ENCODE data around the gene FAM120AOS.

The FAM120AOS gene

DNA sequence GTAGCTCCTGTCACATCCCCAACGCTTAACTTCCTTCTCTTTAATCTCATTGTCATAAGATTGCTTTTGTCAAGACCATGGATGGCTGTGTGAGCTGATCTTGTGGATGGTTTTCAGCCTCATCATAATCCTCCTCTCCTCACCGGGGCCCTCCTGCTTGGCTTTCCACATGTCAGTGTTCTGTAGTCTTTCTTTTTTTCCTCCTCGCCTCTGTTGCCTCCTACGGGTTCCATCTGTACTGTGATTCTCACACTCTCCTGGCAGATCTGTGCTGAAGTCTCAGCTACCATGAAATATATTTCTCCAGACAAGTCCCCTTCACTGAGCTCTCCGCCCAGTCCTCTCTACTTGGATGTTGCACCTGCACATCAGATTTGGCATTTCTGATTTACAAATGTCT lies 34.9 kb upstream of the FAM120AOS start:
- TF ChIP-seq, protein P1, sequence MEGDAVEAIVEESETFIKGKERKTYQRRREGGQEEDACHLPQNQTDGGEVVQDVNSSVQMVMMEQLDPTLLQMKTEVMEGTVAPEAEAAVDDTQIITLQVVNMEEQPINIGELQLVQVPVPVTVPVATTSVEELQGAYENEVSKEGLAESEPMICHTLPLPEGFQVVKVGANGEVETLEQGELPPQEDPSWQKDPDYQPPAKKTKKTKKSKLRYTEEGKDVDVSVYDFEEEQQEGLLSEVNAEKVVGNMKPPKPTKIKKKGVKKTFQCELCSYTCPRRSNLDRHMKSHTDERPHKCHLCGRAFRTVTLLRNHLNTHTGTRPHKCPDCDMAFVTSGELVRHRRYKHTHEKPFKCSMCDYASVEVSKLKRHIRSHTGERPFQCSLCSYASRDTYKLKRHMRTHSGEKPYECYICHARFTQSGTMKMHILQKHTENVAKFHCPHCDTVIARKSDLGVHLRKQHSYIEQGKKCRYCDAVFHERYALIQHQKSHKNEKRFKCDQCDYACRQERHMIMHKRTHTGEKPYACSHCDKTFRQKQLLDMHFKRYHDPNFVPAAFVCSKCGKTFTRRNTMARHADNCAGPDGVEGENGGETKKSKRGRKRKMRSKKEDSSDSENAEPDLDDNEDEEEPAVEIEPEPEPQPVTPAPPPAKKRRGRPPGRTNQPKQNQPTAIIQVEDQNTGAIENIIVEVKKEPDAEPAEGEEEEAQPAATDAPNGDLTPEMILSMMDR (conservative IDR thresholded peaks at IDR 0.05) = no peak
- H3K27ac ChIP-seq = no peak overlapping the region

DNA sequence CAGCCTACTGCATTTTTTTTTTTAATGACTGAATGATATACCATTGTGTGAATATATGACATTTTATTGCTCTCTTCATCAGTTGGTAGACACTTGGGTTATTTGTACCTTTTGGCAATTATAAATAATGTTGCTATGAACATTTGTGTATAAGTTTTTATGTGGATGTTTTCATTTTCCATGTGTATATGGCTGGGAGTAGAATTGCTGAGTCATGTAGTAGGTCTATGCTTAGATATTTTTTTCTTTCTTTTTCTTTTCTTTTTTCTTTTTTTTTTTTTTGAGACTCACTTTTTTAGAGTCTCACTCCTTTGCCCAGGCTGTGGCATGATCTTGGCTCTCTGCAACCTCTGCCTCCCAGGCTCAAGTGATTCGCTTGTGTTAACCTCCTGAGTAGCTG lies 32.9 kb upstream of the FAM120AOS start:
- H3K27ac ChIP-seq = no peak overlapping the region
- TF ChIP-seq, protein P1 (conservative IDR thresholded peaks at IDR 0.05) = no peak

DNA sequence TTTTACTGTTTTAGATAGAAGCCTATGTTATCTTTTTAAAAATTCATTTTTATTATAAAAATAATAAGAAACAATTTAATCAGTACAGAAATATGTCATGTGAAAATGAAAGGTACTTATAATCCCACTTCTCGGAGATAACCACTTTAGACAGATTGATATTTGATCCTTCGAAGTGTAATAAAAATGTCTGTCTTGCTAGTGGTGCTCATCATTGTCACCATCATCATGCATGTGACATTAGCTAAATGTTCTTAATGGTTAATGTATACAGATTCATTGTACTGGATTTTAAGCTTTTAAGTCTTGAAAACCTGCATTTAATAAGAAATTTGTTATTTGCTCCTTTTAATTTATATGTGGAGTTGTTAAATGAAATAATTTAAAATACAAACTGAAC lies 30.1 kb upstream of the FAM120AOS start:
- H3K27ac ChIP-seq = no peak overlapping the region
- TF ChIP-seq, protein P1 (conservative IDR thresholded peaks at IDR 0.05) = no peak

DNA sequence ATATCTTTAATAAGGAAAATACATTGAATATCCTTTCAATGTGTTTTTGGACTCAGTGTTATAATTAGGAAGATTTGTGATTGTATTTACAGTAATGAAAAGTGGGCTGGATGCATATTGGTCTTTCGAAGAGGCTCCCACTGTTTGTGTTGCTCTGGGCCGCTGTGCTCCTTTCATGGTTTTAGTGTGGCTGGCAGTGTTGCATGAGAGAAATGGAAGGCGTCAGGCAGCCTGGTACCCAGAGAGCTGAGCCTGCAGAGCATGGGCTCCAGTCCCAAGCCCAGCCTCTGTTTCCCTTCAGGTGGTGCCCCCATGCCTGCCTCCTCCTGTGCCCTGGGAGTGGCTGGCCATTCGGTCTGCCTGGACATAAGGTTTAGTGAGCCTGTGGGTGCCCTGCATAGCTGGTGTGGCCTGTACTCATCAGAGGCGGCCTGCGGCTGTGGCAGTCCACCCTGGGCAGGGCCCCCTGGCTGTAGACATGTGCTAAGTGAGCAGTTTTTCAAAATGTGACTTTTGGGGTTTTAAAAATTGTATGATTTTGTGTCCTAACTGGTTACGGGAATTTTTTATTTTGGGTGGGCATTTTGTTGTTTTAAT lies 27.4 kb upstream of the FAM120AOS start:
- TF ChIP-seq, protein P1 (conservative IDR thresholded peaks at IDR 0.05) = no peak
- no peak overlapping the region for H3K27ac ChIP-seq

DNA sequence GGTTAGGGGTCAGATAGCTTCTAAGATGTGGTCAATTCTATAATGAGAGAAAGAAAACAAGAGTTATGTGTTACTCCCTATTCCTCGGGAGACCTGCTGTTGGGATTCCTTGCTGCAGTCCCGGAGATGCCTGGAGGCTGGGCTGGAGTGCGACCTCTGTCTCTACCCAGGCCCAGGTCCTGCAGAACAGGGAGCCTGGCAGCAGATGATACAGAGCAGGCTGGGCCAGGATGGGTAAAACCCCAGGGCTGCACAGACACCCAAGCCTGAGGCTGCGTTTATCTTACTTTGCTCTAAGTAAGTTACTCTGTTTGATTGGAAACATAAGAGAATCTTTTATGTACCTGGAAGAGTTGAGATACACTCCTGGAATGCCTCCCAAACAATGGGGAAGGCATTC lies 26.9 kb upstream of the FAM120AOS start:
- no peak overlapping the region for H3K27ac ChIP-seq
- TF ChIP-seq, protein P1 (conservative IDR thresholded peaks at IDR 0.05) = no peak

DNA sequence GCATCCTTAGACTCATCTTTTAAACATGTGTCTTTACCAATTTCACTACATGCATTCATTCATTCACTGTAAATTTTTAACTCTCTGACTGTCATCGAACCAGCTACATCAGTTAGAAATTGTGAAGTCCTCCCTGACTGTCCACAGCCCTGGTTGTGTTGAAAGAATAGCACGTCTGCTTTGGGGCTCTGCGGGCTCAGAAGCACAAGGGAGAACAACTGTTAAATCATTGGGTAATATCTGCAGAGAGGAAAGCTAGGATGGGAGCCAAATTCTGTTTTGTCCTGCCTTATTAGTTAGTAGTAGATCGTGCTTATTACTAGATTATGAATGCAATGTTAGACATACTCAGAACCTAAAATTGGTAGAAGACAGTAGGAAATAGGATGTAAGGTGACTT lies 26.3 kb upstream of the FAM120AOS start:
- H3K27ac ChIP-seq = no peak overlapping the region
- TF ChIP-seq, protein P1 (conservative IDR thresholded peaks at IDR 0.05) = no peak

DNA sequence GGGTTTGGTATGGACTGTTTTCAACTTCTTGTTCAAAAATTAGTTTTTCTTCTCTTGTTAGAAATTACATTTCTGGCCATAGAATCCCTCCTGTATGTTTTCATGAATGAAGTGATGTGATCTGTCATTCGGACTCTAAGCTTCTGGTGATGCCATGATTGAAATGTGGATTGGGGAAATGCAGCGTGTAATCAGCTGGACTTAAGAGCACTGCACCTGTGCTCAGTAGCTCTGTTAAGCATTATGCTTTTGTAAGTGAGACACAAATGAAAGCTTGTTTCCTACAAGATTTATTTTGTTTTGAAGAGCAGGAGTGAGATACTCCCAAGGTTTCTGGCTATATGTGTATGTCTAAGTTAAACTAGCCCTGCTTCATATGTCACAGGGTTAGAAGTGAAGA lies 24.0 kb upstream of the FAM120AOS start:
- TF ChIP-seq, protein P1 (conservative IDR thresholded peaks at IDR 0.05) = no peak
- H3K27ac ChIP-seq = no peak overlapping the region
